H1 (cell line): ENCODE data around the gene LRRC2. TPM values are rescaled to one million over a fixed set of nuclear protein-coding genes. Genes with fewer than 3 reads are reported as not detected.

Experiments
- CTCF ChIA-PET: fragments of 300-600 bp; sonication (Branson Sonifier 250); formaldehyde crosslinking; loops from one replicate; lab custom pipeline; 2021; ENCODE audit not compliant: partially characterized antibody; lab: Charles Lee
- POLR2A ChIA-PET: fragments of 300-600 bp; sonication (Branson Sonifier 250); formaldehyde crosslinking; loops from one replicate; lab custom pipeline; 2021; ENCODE audit warnings: inconsistent platforms; ENCODE audit not compliant: partially characterized antibody; lab: Charles Lee
- DNase-seq, 2 experiments: peaks; one replicate each; pipeline versions ENCODE4 v3.0.0 to v3.0.0-alpha.2; 2010 to 2022; ENCODE audit warnings: low spot score in 2 of 2, low read depth in 1 of 2, mixed read lengths in 1 of 2
- FAIRE-seq: peaks from 2 replicates; lab custom pipeline; 2011; peaks lifted over from hg19 to GRCh38; lab: Jason Lieb, UNC
- H2AFZ ChIP-seq: 2 replicates; pipeline ENCODE4 v1.8.1; 2012; ENCODE audit warnings: low read length, inconsistent platforms
- H2AK5ac ChIP-seq: 2 replicates; pipeline ENCODE4 v1.6.1; 2013; ENCODE audit warnings: low read depth, low read length
- H2BK120ac ChIP-seq: replicated peaks from 2 replicates; pipeline ENCODE3; 2013; ENCODE audit warnings: low read depth, low read length, inconsistent platforms
- H2BK12ac ChIP-seq: 2 replicates; pipeline ENCODE4 v1.6.1; 2013; ENCODE audit warnings: low read depth, low read length
- H2BK15ac ChIP-seq: 2 replicates; pipeline ENCODE4 v1.6.1; 2013; ENCODE audit warnings: low read length
- H2BK20ac ChIP-seq: 2 replicates; pipeline ENCODE4 v1.6.1; 2013; ENCODE audit warnings: low read length
- H2BK5ac ChIP-seq: 2 replicates; pipeline ENCODE4 v1.6.1; 2013; ENCODE audit warnings: low read depth, low read length
- H3K14ac ChIP-seq: 2 replicates; pipeline ENCODE4 v1.6.1; 2013; ENCODE audit warnings: inconsistent platforms; ENCODE audit not compliant: insufficient read length
- H3K18ac ChIP-seq: 2 replicates; pipeline ENCODE4 v1.6.1; 2013; ENCODE audit warnings: low read length; ENCODE audit errors: extremely low read depth
- H3K23ac ChIP-seq: 2 replicates; pipeline ENCODE4 v1.6.1; 2013; ENCODE audit warnings: inconsistent platforms; ENCODE audit not compliant: insufficient read length
- H3K23me2 ChIP-seq: 2 replicates; pipeline ENCODE4 v1.6.1; 2013; ENCODE audit warnings: low read depth, low read length
- H3K27ac ChIP-seq: 2 replicates; pipeline ENCODE4 v1.6.1; 2011; ENCODE audit warnings: low read depth, low read length, inconsistent platforms
- H3K27me3 ChIP-seq, 4 experiments: replicated peaks in 1 of 4; 1 replicate in 1 of 4; 2 replicates in 3 of 4; pipeline versions ENCODE4 v1.6.1 to v1.8.1; 2011 to 2013; ENCODE audit warnings: low read length in 3 of 4, mild to moderate bottlenecking in 3 of 4, inconsistent platforms in 2 of 4, mixed read lengths in 2 of 4, moderate library complexity in 1 of 4; ENCODE audit not compliant: control insufficient read depth in 3 of 4, insufficient read depth in 3 of 4; ENCODE audit errors: extremely low read depth in 1 of 4
- H3K36me3 ChIP-seq, 4 experiments: 2 replicates each; pipeline versions ENCODE4 v1.6.1 to v1.8.1; 2011 to 2013; ENCODE audit warnings: mild to moderate bottlenecking in 4 of 4, low read length in 3 of 4, moderate library complexity in 2 of 4, control low read depth in 1 of 4, inconsistent platforms in 1 of 4; ENCODE audit not compliant: insufficient read depth in 4 of 4, control insufficient read depth in 2 of 4
- H3K4ac ChIP-seq: replicated peaks from 2 replicates; pipeline ENCODE3; 2013; ENCODE audit warnings: low read length, low read depth, mixed read lengths, inconsistent platforms; ENCODE audit not compliant: insufficient read length
- H3K4me1 ChIP-seq, 4 experiments: replicated peaks in 1 of 4; 1 replicate in 1 of 4; 2 replicates in 3 of 4; pipeline versions ENCODE4 v1.6.1 to v1.8.1; 2011 to 2013; ENCODE audit warnings: low read length in 3 of 4, inconsistent platforms in 2 of 4, mixed read lengths in 1 of 4; ENCODE audit not compliant: insufficient read depth in 4 of 4, control insufficient read depth in 3 of 4
- H3K4me2 ChIP-seq, 2 experiments: 2 replicates each; pipeline versions ENCODE4 v1.6.1 to v1.8.1; 2011 to 2013; ENCODE audit warnings: low read depth in 2 of 2, low read length in 2 of 2, control low read depth in 1 of 2, inconsistent platforms in 1 of 2, mild to moderate bottlenecking in 1 of 2; ENCODE audit not compliant: insufficient read depth in 1 of 2
- H3K4me3 ChIP-seq, 4 experiments: fragments of 200-600, 300-600 bp in 1 of 4; sonication (generic), shearing (Covaris generic), sonication (Bioruptor Twin) in 1 of 4; 2 replicates each; pipeline versions ENCODE4 v1.5.1 to v1.8.1; 2011 to 2016; ENCODE audit warnings: low read length in 4 of 4, low read depth in 3 of 4, control low read depth in 2 of 4, inconsistent platforms in 2 of 4, mild to moderate bottlenecking in 2 of 4, mixed read lengths in 1 of 4, moderate library complexity in 1 of 4; ENCODE audit not compliant: insufficient read depth in 2 of 4; ENCODE audit errors: extremely low read depth in 1 of 4
- H3K56ac ChIP-seq: replicated peaks from 2 replicates; pipeline ENCODE3; 2013; ENCODE audit warnings: low read depth, mild to moderate bottlenecking, mixed read lengths, low read length, inconsistent platforms; ENCODE audit not compliant: insufficient read length
- H3K79me1 ChIP-seq: 2 replicates; pipeline ENCODE4 v1.6.1; 2013; ENCODE audit warnings: low read depth, low read length, control low read depth
- H3K79me2 ChIP-seq, 2 experiments: 2 replicates each; pipeline versions ENCODE4 v1.6.1 to v1.8.1; 2012 to 2013; ENCODE audit warnings: low read length in 2 of 2, mild to moderate bottlenecking in 2 of 2, inconsistent platforms in 1 of 2; ENCODE audit not compliant: insufficient read depth in 2 of 2, control insufficient read depth in 1 of 2
- H3K9ac ChIP-seq, 4 experiments: replicated peaks in 1 of 4; 1 replicate in 1 of 4; 2 replicates in 3 of 4; pipeline versions ENCODE4 v1.6.1 to v1.8.1; 2011 to 2013; ENCODE audit warnings: low read depth in 3 of 4, low read length in 3 of 4, control low read depth in 2 of 4, mild to moderate bottlenecking in 2 of 4, moderate library complexity in 2 of 4, inconsistent platforms in 1 of 4; ENCODE audit errors: extremely low read depth in 1 of 4
- H3K9me3 ChIP-seq, 2 experiments: 2 replicates each; pipeline versions ENCODE4 v1.6.1 to v1.8.1; 2012 to 2013; ENCODE audit warnings: mild to moderate bottlenecking in 2 of 2, moderate library complexity in 2 of 2, control low read depth in 1 of 2, inconsistent platforms in 1 of 2, low read depth in 1 of 2, low read length in 1 of 2, mixed read lengths in 1 of 2; ENCODE audit not compliant: insufficient read depth in 2 of 2
- H4K20me1 ChIP-seq, 2 experiments: replicated peaks in 1 of 2; 2 replicates each; pipeline versions ENCODE3 to v1.8.1; 2011 to 2013; ENCODE audit warnings: inconsistent platforms in 2 of 2, low read length in 2 of 2, mild to moderate bottlenecking in 1 of 2; ENCODE audit not compliant: insufficient read depth in 2 of 2, control insufficient read depth in 1 of 2
- H4K5ac ChIP-seq: 2 replicates; pipeline ENCODE4 v1.6.1; 2013; ENCODE audit warnings: low read length, low read depth, mixed read lengths, inconsistent platforms; ENCODE audit not compliant: insufficient read length
- H4K8ac ChIP-seq: 2 replicates; pipeline ENCODE4 v1.8.0; 2013; ENCODE audit warnings: mild to moderate bottlenecking, moderate library complexity, low read length, inconsistent platforms; ENCODE audit not compliant: insufficient read depth; ENCODE audit errors: extremely low read depth
- H4K91ac ChIP-seq: replicated peaks from 2 replicates; pipeline ENCODE3; 2013; ENCODE audit warnings: low read length, mixed read lengths, inconsistent platforms; ENCODE audit not compliant: insufficient read length
- ASH2L ChIP-seq: fragments of 200-600, 300-600 bp; sonication (generic); IDR thresholded peaks from one replicate; pipeline ENCODE4 v1.7.1; 2017; ENCODE audit warnings: low read length
- BACH1 ChIP-seq: IDR thresholded peaks from 2 replicates; pipeline ENCODE4 v1.6.1; 2012; ENCODE audit warnings: low read length, improper control_type of control experiment
- CHD2 ChIP-seq: IDR thresholded peaks from 2 replicates; pipeline ENCODE4 v1.6.1; 2012; ENCODE audit warnings: low read length, improper control_type of control experiment
- JUND ChIP-seq: IDR thresholded peaks from 2 replicates; pipeline ENCODE4 v1.6.1; 2011; ENCODE audit warnings: mild to moderate bottlenecking, improper control_type of control experiment, low read length
- POLR2A ChIP-seq, 2 experiments: IDR thresholded peaks; 1 replicate in 1 of 2; 2 replicates in 1 of 2; pipeline ENCODE4 v1.6.1; 2011; ENCODE audit warnings: low read depth in 2 of 2, low read length in 2 of 2, mild to moderate bottlenecking in 2 of 2; ENCODE audit errors: control extremely low read depth in 1 of 2
- RAD21 ChIP-seq, 2 experiments: IDR thresholded peaks in 1 of 2; conservative IDR thresholded peaks in 1 of 2; 2 replicates each; pipeline ENCODE4 v1.6.1; 2011; ENCODE audit warnings: low read depth in 2 of 2, low read length in 2 of 2, improper control_type of control experiment in 1 of 2, inconsistent platforms in 1 of 2, mild to moderate bottlenecking in 1 of 2, moderate library complexity in 1 of 2
- SIRT6 ChIP-seq: IDR thresholded peaks from one replicate; pipeline ENCODE4 v1.7.1; 2012; ENCODE audit warnings: low read length, inconsistent platforms
- WGBS, 2 experiments: shearing (Covaris generic) in 1 of 2; methylation state at CpG; one replicate each; pipeline versions ENCODE4 v1.1.6 to v1.1.7; 2013 to 2015; ENCODE audit warnings: low lambda C conversion rate in 2 of 2, mixed read lengths in 2 of 2, inconsistent platforms in 1 of 2, low coverage in 1 of 2, missing lambda C conversion rate in 1 of 2; ENCODE audit not compliant: insufficient replicate concordance in 2 of 2, insufficient coverage in 1 of 2, insufficient read length in 1 of 2; ENCODE audit errors: extremely low coverage in 1 of 2, missing lambda C conversion rate in 1 of 2; 5-methylcytosine and 5-hydroxymethylcytosine counted together
- polyA plus RNA-seq, 7 experiments: library from polyadenylated mRNA; depleted of rRNA in 3 of 7; stranded (reverse) in 5 of 7; unstranded in 2 of 7; fragments of >200 nt in 5 of 7; fragments of 200-250 nt in 2 of 7; gene quantifications; 1 replicate in 5 of 7; 2 replicates in 1 of 7; 4 replicates in 1 of 7; pipeline versions ENCODE4 v1.2.1 to v1.2.3, GENCODE V29; 2011 to 2013; ENCODE audit warnings: missing spikeins in 2 of 7, mixed read lengths in 2 of 7
- total RNA-seq: library from RNA; stranded (reverse); fragmentation: NEBNext Ultra II Directional; extraction: Animal tissue kit (Norgen Biotek cat#: 25700); gene quantifications from 2 replicates; pipeline ENCODE4 v1.2.1, GENCODE V29; 2021
- TF ChIP-seq, protein P1 (sequence below): IDR thresholded peaks from 2 replicates; pipeline ENCODE4 v1.6.1; 2012; ENCODE audit warnings: inconsistent platforms
- TF ChIP-seq, protein P2 (sequence below): IDR thresholded peaks from 2 replicates; pipeline ENCODE4 v1.6.1; 2012; ENCODE audit warnings: low read length, inconsistent platforms

Gene LRRC2
- total and polyA plus RNA-seq, 2 of the 8 experiments (the other 6 are each of a cell fraction or from before 2014, with no cell fraction given): 1.4 to 6.4 TPM

DNA sequence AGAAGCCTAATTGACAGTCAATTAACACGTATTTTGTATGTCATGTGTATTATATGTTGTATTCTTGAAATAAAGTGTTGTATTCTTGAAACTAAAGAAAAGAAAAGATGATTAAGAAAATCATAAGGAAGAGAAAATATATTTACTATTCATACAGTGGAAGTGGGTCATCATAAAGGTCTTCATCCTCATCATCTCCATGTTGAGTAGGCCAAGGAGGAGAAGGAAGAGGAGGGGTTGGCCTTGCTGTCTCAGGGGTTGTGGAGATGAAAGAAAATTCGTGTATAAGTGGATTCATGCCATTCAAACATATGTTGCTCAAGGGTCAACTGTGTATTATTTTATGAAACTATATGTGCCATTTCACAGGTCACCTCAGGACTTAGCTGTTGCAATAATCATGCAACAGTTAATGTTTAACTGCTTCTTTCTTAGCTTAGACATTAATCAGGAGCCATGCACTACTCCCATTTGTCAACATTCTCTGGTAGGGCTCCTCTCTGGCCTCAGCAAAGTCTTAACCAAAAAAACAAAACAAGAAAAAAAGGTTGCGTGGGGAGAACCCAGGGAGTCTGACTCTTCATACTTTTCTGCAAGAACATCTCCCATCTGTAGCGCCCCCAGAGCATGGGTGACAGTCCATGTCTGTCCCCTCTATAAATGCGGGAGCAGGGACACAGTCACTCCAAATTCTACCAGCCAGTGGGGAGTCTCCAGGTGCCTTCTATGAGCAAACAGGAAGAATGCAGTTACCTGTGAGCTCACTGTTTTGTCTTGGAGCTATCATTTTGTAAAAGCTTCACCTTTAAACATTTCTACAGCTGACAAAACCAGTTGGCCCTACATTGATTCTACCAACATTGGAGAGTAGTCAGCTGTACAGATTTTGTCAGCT, 19.9 kb upstream of the LRRC2 start:
- no peak overlapping the region for H3K27ac ChIP-seq
- no peaks in the 10 kb centered on the region for H3K79me1 ChIP-seq
- CTCF ChIA-PET: interaction anchor here (1.0 to 6.4 kb wide), 20 partner anchors 8 to 106 kb away, joined by 3 to 35 read pairs (median 4); partner anchors contain the start of genes LRRC2 and RTP3
- TF ChIP-seq JUND (no peak), RAD21 (IDR thresholded peaks at IDR 0.05 in 1 of 2, conservative IDR thresholded peaks at IDR 0.05 in 1 of 2; ENCODE audit: low read depth in 2 of 2, low read length in 2 of 2) (no peak), BACH1 (no peak), SIRT6 (no peak), CHD2 (0 out of 2 replicates have a peak, but pooled peaks have one; percentile 19), ASH2L (no peak), POLR2A (IDR thresholded peaks at IDR 0.05; ENCODE audit: control extremely low read depth in 1 of 2, low read depth in 2 of 2, low read length in 2 of 2) (peak in 1 of 2 experiments; percentile 46; a peak in 1 of 3 replicates)
- TF ChIP-seq, protein P1, sequence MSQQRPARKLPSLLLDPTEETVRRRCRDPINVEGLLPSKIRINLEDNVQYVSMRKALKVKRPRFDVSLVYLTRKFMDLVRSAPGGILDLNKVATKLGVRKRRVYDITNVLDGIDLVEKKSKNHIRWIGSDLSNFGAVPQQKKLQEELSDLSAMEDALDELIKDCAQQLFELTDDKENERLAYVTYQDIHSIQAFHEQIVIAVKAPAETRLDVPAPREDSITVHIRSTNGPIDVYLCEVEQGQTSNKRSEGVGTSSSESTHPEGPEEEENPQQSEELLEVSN: peak; percentile 29; the same call in 1 of the 2 replicates
- TF ChIP-seq, protein P2, sequence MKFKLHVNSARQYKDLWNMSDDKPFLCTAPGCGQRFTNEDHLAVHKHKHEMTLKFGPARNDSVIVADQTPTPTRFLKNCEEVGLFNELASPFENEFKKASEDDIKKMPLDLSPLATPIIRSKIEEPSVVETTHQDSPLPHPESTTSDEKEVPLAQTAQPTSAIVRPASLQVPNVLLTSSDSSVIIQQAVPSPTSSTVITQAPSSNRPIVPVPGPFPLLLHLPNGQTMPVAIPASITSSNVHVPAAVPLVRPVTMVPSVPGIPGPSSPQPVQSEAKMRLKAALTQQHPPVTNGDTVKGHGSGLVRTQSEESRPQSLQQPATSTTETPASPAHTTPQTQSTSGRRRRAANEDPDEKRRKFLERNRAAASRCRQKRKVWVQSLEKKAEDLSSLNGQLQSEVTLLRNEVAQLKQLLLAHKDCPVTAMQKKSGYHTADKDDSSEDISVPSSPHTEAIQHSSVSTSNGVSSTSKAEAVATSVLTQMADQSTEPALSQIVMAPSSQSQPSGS: no peak; the same call in 1 of the 2 replicates

More for the DNA sequence above, 19.9 kb upstream of the LRRC2 start:
- H4K8ac ChIP-seq: no peak overlapping the region
- no peak overlapping the region for H3K4me3 ChIP-seq
- no peak overlapping the region for H3K4ac ChIP-seq
- peaks cover 0 to 1% of the 10 kb centered on the region in 2 experiments; a peak in 2 of 4 replicates for H3K79me2 ChIP-seq
- peaks cover 0 to 3% of the 10 kb centered on the region in 2 experiments for H4K20me1 ChIP-seq
- no peak overlapping the region for H2BK15ac ChIP-seq
- no peak overlapping the region for H2BK120ac ChIP-seq
- no peaks in the 10 kb centered on the region for H3K23me2 ChIP-seq
- H2BK5ac ChIP-seq: no peak overlapping the region
- no peak overlapping the region for H2AFZ ChIP-seq
- 76% methylated on average over 5 of the region's 5 CpGs; no CpG with 5 or more reads in 1 of the 2 experiments for WGBS, 2 experiments
- H4K5ac ChIP-seq: no peak overlapping the region
- no peak overlapping the region for H2AK5ac ChIP-seq
- H3K9ac ChIP-seq: no peak overlapping the region
- POLR2A ChIA-PET: interaction anchor here (0.6 to 9.2 kb wide), 38 partner anchors 7 to 137 kb away, joined by 3 to 213 read pairs (median 6); partner anchors contain the start of genes FAM240A, LRRC2 and RTP3
- no peak overlapping the region for H3K4me2 ChIP-seq
- no peak overlapping the region for H2BK12ac ChIP-seq
- no peak overlapping the region for H2BK20ac ChIP-seq
- H3K56ac ChIP-seq: no peak overlapping the region
- peaks cover 29 to 34% of the 10 kb centered on the region in 2 experiments for H3K9me3 ChIP-seq
- no peak overlapping the region for H4K91ac ChIP-seq
- no peak overlapping the region for H3K14ac ChIP-seq
- FAIRE-seq (no peak), DNase-seq (no peak)
- H3K4me1 ChIP-seq: peaks cover 0 to under 1% (median 0%) of the 10 kb centered on the region in 4 experiments; a peak in 1 of 7 replicates
- peaks cover 11 to 49% (median 34%) of the 10 kb centered on the region in 4 experiments; a peak in 7 of 8 replicates for H3K36me3 ChIP-seq
- no peak overlapping the region for H3K18ac ChIP-seq
- H3K27me3 ChIP-seq: no peaks in the 10 kb centered on the region
- no peak overlapping the region for H3K23ac ChIP-seq
